H1 (cell line): ENCODE measurements around the gene RUFY4. TPM values are rescaled to one million over a fixed set of nuclear protein-coding genes. Genes with fewer than 3 reads are reported as not detected.

Experiments
- CTCF ChIA-PET: fragments of 300-600 bp; sonication (Branson Sonifier 250); formaldehyde crosslinking; loops from one replicate; lab custom pipeline; 2021; ENCODE audit not compliant: partially characterized antibody; lab: Charles Lee
- POLR2A ChIA-PET: fragments of 300-600 bp; sonication (Branson Sonifier 250); formaldehyde crosslinking; loops from one replicate; lab custom pipeline; 2021; ENCODE audit warnings: inconsistent platforms; ENCODE audit not compliant: partially characterized antibody; lab: Charles Lee
- DNase-seq, 2 experiments: peaks; one replicate each; pipeline versions ENCODE4 v3.0.0 to v3.0.0-alpha.2; 2010 to 2022; ENCODE audit warnings: low spot score in 2 of 2, low read depth in 1 of 2, mixed read lengths in 1 of 2
- FAIRE-seq: peaks from 2 replicates; lab custom pipeline; 2011; peaks lifted over from hg19 to GRCh38; lab: Jason Lieb, UNC
- H2AFZ ChIP-seq: 2 replicates; pipeline ENCODE4 v1.8.1; 2012; ENCODE audit warnings: low read length, inconsistent platforms
- H2AK5ac ChIP-seq: 2 replicates; pipeline ENCODE4 v1.6.1; 2013; ENCODE audit warnings: low read depth, low read length
- H2BK120ac ChIP-seq: replicated peaks from 2 replicates; pipeline ENCODE3; 2013; ENCODE audit warnings: low read depth, low read length, inconsistent platforms
- H2BK12ac ChIP-seq: 2 replicates; pipeline ENCODE4 v1.6.1; 2013; ENCODE audit warnings: low read depth, low read length
- H2BK15ac ChIP-seq: 2 replicates; pipeline ENCODE4 v1.6.1; 2013; ENCODE audit warnings: low read length
- H2BK20ac ChIP-seq: 2 replicates; pipeline ENCODE4 v1.6.1; 2013; ENCODE audit warnings: low read length
- H2BK5ac ChIP-seq: 2 replicates; pipeline ENCODE4 v1.6.1; 2013; ENCODE audit warnings: low read depth, low read length
- H3K14ac ChIP-seq: 2 replicates; pipeline ENCODE4 v1.6.1; 2013; ENCODE audit warnings: inconsistent platforms; ENCODE audit not compliant: insufficient read length
- H3K18ac ChIP-seq: 2 replicates; pipeline ENCODE4 v1.6.1; 2013; ENCODE audit warnings: low read length; ENCODE audit errors: extremely low read depth
- H3K23ac ChIP-seq: 2 replicates; pipeline ENCODE4 v1.6.1; 2013; ENCODE audit warnings: inconsistent platforms; ENCODE audit not compliant: insufficient read length
- H3K23me2 ChIP-seq: 2 replicates; pipeline ENCODE4 v1.6.1; 2013; ENCODE audit warnings: low read depth, low read length
- H3K27ac ChIP-seq: 2 replicates; pipeline ENCODE4 v1.6.1; 2011; ENCODE audit warnings: low read depth, low read length, inconsistent platforms
- H3K27me3 ChIP-seq, 4 experiments: replicated peaks in 1 of 4; 1 replicate in 1 of 4; 2 replicates in 3 of 4; pipeline versions ENCODE4 v1.6.1 to v1.8.1; 2011 to 2013; ENCODE audit warnings: low read length in 3 of 4, mild to moderate bottlenecking in 3 of 4, inconsistent platforms in 2 of 4, mixed read lengths in 2 of 4, moderate library complexity in 1 of 4; ENCODE audit not compliant: control insufficient read depth in 3 of 4, insufficient read depth in 3 of 4; ENCODE audit errors: extremely low read depth in 1 of 4
- H3K36me3 ChIP-seq, 4 experiments: 2 replicates each; pipeline versions ENCODE4 v1.6.1 to v1.8.1; 2011 to 2013; ENCODE audit warnings: mild to moderate bottlenecking in 4 of 4, low read length in 3 of 4, moderate library complexity in 2 of 4, control low read depth in 1 of 4, inconsistent platforms in 1 of 4; ENCODE audit not compliant: insufficient read depth in 4 of 4, control insufficient read depth in 2 of 4
- H3K4ac ChIP-seq: replicated peaks from 2 replicates; pipeline ENCODE3; 2013; ENCODE audit warnings: low read length, low read depth, mixed read lengths, inconsistent platforms; ENCODE audit not compliant: insufficient read length
- H3K4me1 ChIP-seq, 4 experiments: replicated peaks in 1 of 4; 1 replicate in 1 of 4; 2 replicates in 3 of 4; pipeline versions ENCODE4 v1.6.1 to v1.8.1; 2011 to 2013; ENCODE audit warnings: low read length in 3 of 4, inconsistent platforms in 2 of 4, mixed read lengths in 1 of 4; ENCODE audit not compliant: insufficient read depth in 4 of 4, control insufficient read depth in 3 of 4
- H3K4me2 ChIP-seq, 2 experiments: 2 replicates each; pipeline versions ENCODE4 v1.6.1 to v1.8.1; 2011 to 2013; ENCODE audit warnings: low read depth in 2 of 2, low read length in 2 of 2, control low read depth in 1 of 2, inconsistent platforms in 1 of 2, mild to moderate bottlenecking in 1 of 2; ENCODE audit not compliant: insufficient read depth in 1 of 2
- H3K4me3 ChIP-seq, 4 experiments: fragments of 200-600, 300-600 bp in 1 of 4; sonication (generic), shearing (Covaris generic), sonication (Bioruptor Twin) in 1 of 4; 2 replicates each; pipeline versions ENCODE4 v1.5.1 to v1.8.1; 2011 to 2016; ENCODE audit warnings: low read length in 4 of 4, low read depth in 3 of 4, control low read depth in 2 of 4, inconsistent platforms in 2 of 4, mild to moderate bottlenecking in 2 of 4, mixed read lengths in 1 of 4, moderate library complexity in 1 of 4; ENCODE audit not compliant: insufficient read depth in 2 of 4; ENCODE audit errors: extremely low read depth in 1 of 4
- H3K56ac ChIP-seq: replicated peaks from 2 replicates; pipeline ENCODE3; 2013; ENCODE audit warnings: low read depth, mild to moderate bottlenecking, mixed read lengths, low read length, inconsistent platforms; ENCODE audit not compliant: insufficient read length
- H3K79me1 ChIP-seq: 2 replicates; pipeline ENCODE4 v1.6.1; 2013; ENCODE audit warnings: low read depth, low read length, control low read depth
- H3K79me2 ChIP-seq, 2 experiments: 2 replicates each; pipeline versions ENCODE4 v1.6.1 to v1.8.1; 2012 to 2013; ENCODE audit warnings: low read length in 2 of 2, mild to moderate bottlenecking in 2 of 2, inconsistent platforms in 1 of 2; ENCODE audit not compliant: insufficient read depth in 2 of 2, control insufficient read depth in 1 of 2
- H3K9ac ChIP-seq, 4 experiments: replicated peaks in 1 of 4; 1 replicate in 1 of 4; 2 replicates in 3 of 4; pipeline versions ENCODE4 v1.6.1 to v1.8.1; 2011 to 2013; ENCODE audit warnings: low read depth in 3 of 4, low read length in 3 of 4, control low read depth in 2 of 4, mild to moderate bottlenecking in 2 of 4, moderate library complexity in 2 of 4, inconsistent platforms in 1 of 4; ENCODE audit errors: extremely low read depth in 1 of 4
- H3K9me3 ChIP-seq, 2 experiments: 2 replicates each; pipeline versions ENCODE4 v1.6.1 to v1.8.1; 2012 to 2013; ENCODE audit warnings: mild to moderate bottlenecking in 2 of 2, moderate library complexity in 2 of 2, control low read depth in 1 of 2, inconsistent platforms in 1 of 2, low read depth in 1 of 2, low read length in 1 of 2, mixed read lengths in 1 of 2; ENCODE audit not compliant: insufficient read depth in 2 of 2
- H4K20me1 ChIP-seq, 2 experiments: replicated peaks in 1 of 2; 2 replicates each; pipeline versions ENCODE3 to v1.8.1; 2011 to 2013; ENCODE audit warnings: inconsistent platforms in 2 of 2, low read length in 2 of 2, mild to moderate bottlenecking in 1 of 2; ENCODE audit not compliant: insufficient read depth in 2 of 2, control insufficient read depth in 1 of 2
- H4K5ac ChIP-seq: 2 replicates; pipeline ENCODE4 v1.6.1; 2013; ENCODE audit warnings: low read length, low read depth, mixed read lengths, inconsistent platforms; ENCODE audit not compliant: insufficient read length
- H4K8ac ChIP-seq: 2 replicates; pipeline ENCODE4 v1.8.0; 2013; ENCODE audit warnings: mild to moderate bottlenecking, moderate library complexity, low read length, inconsistent platforms; ENCODE audit not compliant: insufficient read depth; ENCODE audit errors: extremely low read depth
- H4K91ac ChIP-seq: replicated peaks from 2 replicates; pipeline ENCODE3; 2013; ENCODE audit warnings: low read length, mixed read lengths, inconsistent platforms; ENCODE audit not compliant: insufficient read length
- BCL11A ChIP-seq, 2 experiments: IDR thresholded peaks; one replicate each; pipeline ENCODE4 v1.6.1; 2011; ENCODE audit warnings: low read depth in 2 of 2, low read length in 2 of 2, mild to moderate bottlenecking in 2 of 2
- CBX5 ChIP-seq: fragments of 300-800, 300-1000 bp; sonication (generic); IDR thresholded peaks from 2 replicates; pipeline ENCODE4 v1.7.1; 2016; ENCODE audit warnings: antibody characterized with exemption, low read length, low read depth
- CHD2 ChIP-seq: IDR thresholded peaks from 2 replicates; pipeline ENCODE4 v1.6.1; 2012; ENCODE audit warnings: low read length, improper control_type of control experiment
- CREB1 ChIP-seq: IDR thresholded peaks from 2 replicates; pipeline ENCODE4 v1.6.1; 2012; ENCODE audit warnings: inconsistent platforms
- HDAC2 ChIP-seq, 2 experiments: fragments of 300-600 bp in 1 of 2; sonication (generic) in 1 of 2; IDR thresholded peaks; 2 replicates each; pipeline ENCODE4 v1.6.1; 2011 to 2012; ENCODE audit warnings: low read depth in 2 of 2, low read length in 2 of 2, mild to moderate bottlenecking in 2 of 2, moderate library complexity in 2 of 2, borderline replicate concordance in 1 of 2, inconsistent platforms in 1 of 2
- KDM4A ChIP-seq: IDR thresholded peaks from one replicate; pipeline ENCODE4 v1.7.1; 2012; ENCODE audit warnings: low read depth, mild to moderate bottlenecking, moderate library complexity, low read length, inconsistent platforms; ENCODE audit not compliant: severe bottlenecking
- RNF2 ChIP-seq: fragments of 200-900, 300-1000 bp; sonication (generic); IDR thresholded peaks from 2 replicates; pipeline ENCODE4 v1.7.1; 2016; ENCODE audit warnings: borderline replicate concordance, low read depth, mild to moderate bottlenecking, antibody characterized with exemption, low read length; ENCODE audit not compliant: poor library complexity, severe bottlenecking; ENCODE audit errors: missing control alignments
- RXRA ChIP-seq: IDR thresholded peaks from 2 replicates; pipeline ENCODE4 v1.6.1; 2011; ENCODE audit warnings: low read depth, mild to moderate bottlenecking, low read length, moderate library complexity; ENCODE audit not compliant: insufficient read depth
- SAP30 ChIP-seq: fragments of 300-600 bp; sonication (generic); IDR thresholded peaks from 2 replicates; pipeline ENCODE4 v1.7.1; 2012; ENCODE audit warnings: low read length, moderate library complexity, mild to moderate bottlenecking, inconsistent platforms; ENCODE audit not compliant: insufficient read depth, insufficient replicate concordance
- SIRT6 ChIP-seq: IDR thresholded peaks from one replicate; pipeline ENCODE4 v1.7.1; 2012; ENCODE audit warnings: low read length, inconsistent platforms
- SIX5 ChIP-seq: IDR thresholded peaks from 2 replicates; pipeline ENCODE4 v1.6.1; 2011; ENCODE audit warnings: mild to moderate bottlenecking, low read depth, low read length
- whole genome bisulfite sequencing, 2 experiments: shearing (Covaris generic) in 1 of 2; methylation state at CpG; one replicate each; pipeline versions ENCODE4 v1.1.6 to v1.1.7; 2013 to 2015; ENCODE audit warnings: low lambda C conversion rate in 2 of 2, mixed read lengths in 2 of 2, inconsistent platforms in 1 of 2, low coverage in 1 of 2, missing lambda C conversion rate in 1 of 2; ENCODE audit not compliant: insufficient replicate concordance in 2 of 2, insufficient coverage in 1 of 2, insufficient read length in 1 of 2; ENCODE audit errors: extremely low coverage in 1 of 2, missing lambda C conversion rate in 1 of 2; 5-methylcytosine and 5-hydroxymethylcytosine counted together
- polyA plus RNA-seq, 7 experiments: library from polyadenylated mRNA; depleted of rRNA in 3 of 7; stranded (reverse) in 5 of 7; unstranded in 2 of 7; fragments of >200 nt in 5 of 7; fragments of 200-250 nt in 2 of 7; gene quantifications; 1 replicate in 5 of 7; 2 replicates in 1 of 7; 4 replicates in 1 of 7; pipeline versions ENCODE4 v1.2.1 to v1.2.3, GENCODE V29; 2011 to 2013; ENCODE audit warnings: missing spikeins in 2 of 7, mixed read lengths in 2 of 7
- total RNA-seq: library from RNA; stranded (reverse); fragmentation: NEBNext Ultra II Directional; extraction: Animal tissue kit (Norgen Biotek cat#: 25700); gene quantifications from 2 replicates; pipeline ENCODE4 v1.2.1, GENCODE V29; 2021

RUFY4 gene
- total and polyA plus RNA-seq, 2 of the 8 experiments (the other 6 are each of a cell fraction or from before 2014, with no cell fraction given) = 0.32 to 0.38 TPM

DNA sequence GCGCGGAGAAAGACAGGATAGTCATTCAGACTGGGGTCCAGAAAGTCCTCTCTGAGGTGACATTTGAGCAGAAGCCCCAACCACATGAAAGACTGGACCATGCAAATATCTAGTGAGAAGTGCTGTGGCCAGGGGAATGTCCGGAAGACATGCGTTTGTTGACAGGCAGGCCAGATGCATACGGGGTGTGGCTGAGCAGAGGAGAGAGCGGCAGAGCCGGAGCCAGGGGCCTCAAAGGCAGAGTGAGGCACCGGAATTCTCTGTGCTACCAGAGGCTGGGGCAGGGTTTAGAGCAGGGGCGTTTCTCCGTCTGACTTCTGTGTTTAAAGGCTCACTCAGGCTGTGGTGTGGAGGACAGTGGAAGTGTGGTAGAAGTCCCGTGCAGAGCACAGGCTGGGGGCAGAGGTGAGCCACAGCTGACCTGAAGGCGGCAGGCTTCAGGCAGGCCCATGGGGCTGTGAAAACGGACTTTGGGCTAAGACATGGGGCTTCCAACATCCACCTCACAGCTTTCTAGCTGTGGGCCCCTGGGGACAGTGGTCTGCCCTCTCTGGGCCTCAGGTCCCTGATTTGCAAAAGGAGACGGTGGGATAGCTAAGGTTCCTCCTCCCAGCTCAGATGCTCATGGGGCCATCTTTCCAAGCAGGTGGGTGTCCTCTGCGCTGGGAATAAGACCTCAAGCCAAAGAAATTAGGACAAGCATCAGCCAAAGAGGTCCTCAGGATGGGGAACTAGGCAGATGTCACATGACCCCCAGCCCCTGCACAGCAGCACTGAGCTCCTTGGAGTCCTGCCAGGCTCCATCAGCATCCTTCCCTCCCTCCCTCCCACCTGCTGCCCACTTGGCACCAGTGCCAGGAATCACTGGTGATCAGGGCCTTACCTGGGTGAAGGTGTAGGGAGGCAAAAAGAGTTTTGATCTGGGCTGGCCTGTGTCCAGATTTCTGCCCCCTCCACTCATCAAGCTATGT is 11.2 kb downstream of the RUFY4 start:
- Histone ChIP-seq H3K79me2 (no peaks in the 10 kb centered on the region), H3K79me1 (no peaks in the 10 kb centered on the region), H2AK5ac (no peak overlapping the region), H3K4ac (no peak overlapping the region), H2BK20ac (no peak overlapping the region), H2BK5ac (no peak overlapping the region), H3K4me2 (no peak overlapping the region), H4K5ac (no peak overlapping the region), H3K27ac (no peak overlapping the region), H3K9me3 (no peaks in the 10 kb centered on the region), H3K9ac (no peak overlapping the region), H4K8ac (no peak overlapping the region; the same call in 1 of the 2 replicates), H2BK15ac (no peak overlapping the region), H3K4me3 (no peak overlapping the region), H3K56ac (no peak overlapping the region), H3K23me2 (peaks cover 5% of the 10 kb centered on the region), H2AFZ (no peak overlapping the region), H3K14ac (no peak overlapping the region), H3K27me3 (no peaks in the 10 kb centered on the region), H4K91ac (no peak overlapping the region), H3K18ac (no peak overlapping the region), H3K4me1 (peaks cover 0 to 5% (median 0%) of the 10 kb centered on the region in 4 experiments; a peak in 1 of 7 replicates), H2BK120ac (no peak overlapping the region), H2BK12ac (no peak overlapping the region), H3K23ac (no peak overlapping the region), H3K36me3 (no peaks in the 10 kb centered on the region), H4K20me1 (peaks cover 0 to 4% of the 10 kb centered on the region in 2 experiments)
- FAIRE-seq (no peak), DNase-seq (no peak)
- CTCF ChIA-PET = interaction anchor here (0.6 to 1.8 kb wide), 8 partner anchors 7 to 84 kb away, joined by 3 to 10 read pairs (median 4); partner anchors contain the start of gene RUFY4
- TF ChIP-seq KDM4A = no peak
- no peak for TF ChIP-seq SAP30
- no peak for TF ChIP-seq SIX5
- TF ChIP-seq SIRT6 = no peak
- TF ChIP-seq CBX5 = no peak
- no peak for TF ChIP-seq CREB1
- no peak for TF ChIP-seq RXRA
- TF ChIP-seq HDAC2 (IDR thresholded peaks at IDR 0.05; ENCODE audit: borderline replicate concordance in 1 of 2, low read depth in 2 of 2, low read length in 2 of 2) = no peak
- no peak for TF ChIP-seq BCL11A (IDR thresholded peaks at IDR 0.05; ENCODE audit: low read depth in 2 of 2, low read length in 2 of 2)
- TF ChIP-seq CHD2 = no peak
- TF ChIP-seq RNF2 = no peak
- WGBS, 2 experiments = 83% methylated on average over 14 of the region's 15 CpGs; no CpG with 5 or more reads in 1 of the 2 experiments
- POLR2A ChIA-PET = interaction anchor here (1.4 kb wide), 1 partner anchor 9 kb away, joined by 3 read pairs; no protein-coding TSS in a partner anchor
